Vagina (tissue), 2 donors: Measurements from ENCODE around the gene SNHG17. TPM values are rescaled to one million over a fixed set of nuclear protein-coding genes. Genes with fewer than 3 reads are reported as not detected.

ENCODE experiments used
- DNase-seq, 2 donors: peaks; one replicate each; pipeline ENCODE4 v3.0.0-alpha.2; 2017; ENCODE audit errors: extremely low spot score in 2 of 2
- H3K27ac ChIP-seq: fragments of 200-600 bp; sonication (generic); one replicate; pipeline ENCODE4 v1.5.1; 2019
- H3K27me3 ChIP-seq: fragments of 200-600 bp; sonication (generic); one replicate; pipeline ENCODE4 v1.5.1; 2019
- H3K36me3 ChIP-seq, 2 donors: fragments of 200-600 bp; sonication (generic); one replicate each; pipeline ENCODE4 v1.5.1; 2017 to 2019
- H3K4me1 ChIP-seq: fragments of 200-600 bp; sonication (generic); one replicate; pipeline ENCODE4 v1.5.1; 2019
- H3K4me3 ChIP-seq, 2 donors: fragments of 200-600 bp; sonication (generic); 1 replicate in 1 of 2; 2 replicates in 1 of 2; pipeline ENCODE4 v1.5.1; 2016 to 2019
- H3K9me3 ChIP-seq: fragments of 200-600 bp; sonication (generic); one replicate; pipeline ENCODE4 v1.5.1; 2019
- CTCF ChIP-seq, 3 experiments: fragments of 450-650 bp in 2 of 3; fragments of 200-600 bp in 1 of 3; sonication (generic) in 1 of 3; IDR thresholded peaks; one replicate each; pipeline ENCODE4 v1.5.1; 2017 to 2019; ENCODE audit warnings: antibody characterized with exemption in 3 of 3, mild to moderate bottlenecking in 2 of 3, moderate library complexity in 2 of 3
- POLR2A ChIP-seq, 2 donors: fragments of 450-650 bp; IDR thresholded peaks; one replicate each; pipeline ENCODE4 v1.6.1; 2017; ENCODE audit warnings: antibody characterized with exemption in 2 of 2, mild to moderate bottlenecking in 2 of 2, moderate library complexity in 2 of 2
- POLR2AphosphoS5 ChIP-seq, 2 donors: sonication (generic); formaldehyde crosslinking; IDR thresholded peaks; one replicate each; pipeline ENCODE4 v1.9.0; 2017; ENCODE audit warnings: antibody characterized with exemption in 2 of 2, mild to moderate bottlenecking in 2 of 2, low read depth in 1 of 2; ENCODE audit not compliant: insufficient read depth in 1 of 2
- intact Hi-C: fragments of 100-400 bp; cut with DNase I; formaldehyde crosslinking; loops from one replicate; pipeline ENCODE4 v1.15.1; 2023
- total RNA-seq: library from RNA; depleted of rRNA; stranded (reverse); fragments of >200 nt; gene quantifications from one replicate; pipeline ENCODE4 v1.2.3, GENCODE V29; 2016

The SNHG17 gene
- total RNA-seq, 1 donor from 2014 or later = 37.3 TPM

GRCh38 chr20:38430679-38431325, 4.3 kb downstream of the SNHG17 start:
- Histone ChIP-seq H3K9me3 (no peaks in the 10 kb centered on the region), H3K4me1 (peaks cover 40% of the 10 kb centered on the region), H3K36me3 (peaks cover 4 to 73% of the 10 kb centered on the region in 2 donors), H3K27ac (no peak overlapping the region), H3K27me3 (no peaks in the 10 kb centered on the region), H3K4me3 (no peak overlapping the region)
- intact Hi-C loops = no loop called here
- TF ChIP-seq CTCF (IDR thresholded peaks at IDR 0.05) (no peak), POLR2A (IDR thresholded peaks at IDR 0.05) (no peak), POLR2AphosphoS5 (IDR thresholded peaks at IDR 0.05; ENCODE audit: insufficient read depth in 1 of 2, low read depth in 1 of 2) (no peak)
- no peak for DNase-seq

GRCh38 chr20:38429301-38429700, 5.8 kb downstream of the SNHG17 start:
- no peak for DNase-seq
- TF ChIP-seq CTCF (IDR thresholded peaks at IDR 0.05) (no peak), POLR2A (IDR thresholded peaks at IDR 0.05) (no peak), POLR2AphosphoS5 (IDR thresholded peaks at IDR 0.05; ENCODE audit: insufficient read depth in 1 of 2, low read depth in 1 of 2) (no peak)
- intact Hi-C loops = no loop called here
- Histone ChIP-seq H3K4me3 (no peak overlapping the region), H3K9me3 (no peaks in the 10 kb centered on the region), H3K4me1 (peaks cover 34% of the 10 kb centered on the region), H3K27ac (no peak overlapping the region), H3K27me3 (no peaks in the 10 kb centered on the region), H3K36me3 (peaks cover 4 to 88% of the 10 kb centered on the region in 2 donors)

- H3K4me1 ChIP-seq = peaks cover 29% of the 10 kb centered on the region
- H3K27me3 ChIP-seq = no peaks in the 10 kb centered on the region
- no peak for TF ChIP-seq CTCF (IDR thresholded peaks at IDR 0.05)
- intact Hi-C loops = no loop called here
- H3K9me3 ChIP-seq = no peaks in the 10 kb centered on the region
- no peak overlapping the region for H3K4me3 ChIP-seq
- H3K27ac ChIP-seq = no peak overlapping the region
- peaks cover 4 to 92% of the 10 kb centered on the region in 2 donors for H3K36me3 ChIP-seq
- no peak for DNase-seq
Measured at GRCh38 chr20:38428800-38429199, 6.3 kb downstream of the SNHG17 start.

- Histone ChIP-seq H3K27me3 (no peaks in the 10 kb centered on the region), H3K27ac (no peak overlapping the region)
Measured at GRCh38 chr20:38427655-38428023, 7.5 kb downstream of the SNHG17 start.

More at GRCh38 chr20:38427655-38428023, 7.5 kb downstream of the SNHG17 start:
- Histone ChIP-seq H3K9me3 (no peaks in the 10 kb centered on the region), H3K36me3 (peaks cover 4 to 99% of the 10 kb centered on the region in 2 donors), H3K4me1 (peaks cover 22% of the 10 kb centered on the region), H3K4me3 (no peak overlapping the region)
- TF ChIP-seq POLR2AphosphoS5 (IDR thresholded peaks at IDR 0.05; ENCODE audit: insufficient read depth in 1 of 2, low read depth in 1 of 2) (no peak), CTCF (IDR thresholded peaks at IDR 0.05) (no peak), POLR2A (IDR thresholded peaks at IDR 0.05) (no peak)
- DNase-seq = no peak
- intact Hi-C loops = no loop called here
